ENCODE results near the gene KRT86. TPM values are rescaled to one million over a fixed set of nuclear protein-coding genes. Genes with fewer than 3 reads are reported as not detected.

KRT86 gene
- total and polyA plus RNA-seq, 2 experiments from 2014 or later = 0.16 TPM; not detected in 1

DNA sequence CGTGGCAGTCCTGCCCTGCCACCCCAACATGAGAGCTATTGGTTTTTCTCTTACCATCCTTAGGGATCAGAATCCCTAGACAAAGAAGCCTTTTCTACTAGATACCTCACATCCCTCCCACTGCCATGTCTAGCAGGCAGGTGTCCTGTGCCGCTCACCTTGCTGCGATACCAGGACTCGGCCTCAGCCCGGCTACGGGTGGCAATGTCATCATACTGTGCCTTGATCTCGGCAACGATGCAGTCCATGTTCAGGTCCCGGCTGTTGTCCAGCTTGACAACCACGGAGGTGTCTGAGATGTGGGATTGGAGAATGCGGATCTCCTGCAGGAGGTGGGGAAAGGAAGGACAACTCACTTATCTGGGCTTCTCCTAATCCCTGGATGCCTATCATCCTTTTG lies 42.3 kb downstream of the KRT86 start:
- Mint-ChIP-seq H3K27me3 (ENCODE audit: insufficient read depth, low read depth, poor library complexity) (peaks cover 11% of the 10 kb centered on the region), H3K27ac (no peak overlapping the region), H3K36me3 (ENCODE audit: low read depth) (no peaks in the 10 kb centered on the region), H3K4me3 (no peak overlapping the region), H3K4me1 (no peaks in the 10 kb centered on the region), H3K9me3 (no peaks in the 10 kb centered on the region)
- no peak for TF ChIP-seq JUNB (IDR thresholded peaks at IDR 0.05; ENCODE audit: unreplicated experiment)
- TF ChIP-seq POLR2AphosphoS5 (IDR thresholded peaks at IDR 0.05; ENCODE audit: low read depth) = no peak
- TF ChIP-seq ZNF331 (CRISPR knock-in tag; IDR thresholded peaks at IDR 0.05; ENCODE audit: low read depth) = no peak
- TF ChIP-seq, protein P1, sequence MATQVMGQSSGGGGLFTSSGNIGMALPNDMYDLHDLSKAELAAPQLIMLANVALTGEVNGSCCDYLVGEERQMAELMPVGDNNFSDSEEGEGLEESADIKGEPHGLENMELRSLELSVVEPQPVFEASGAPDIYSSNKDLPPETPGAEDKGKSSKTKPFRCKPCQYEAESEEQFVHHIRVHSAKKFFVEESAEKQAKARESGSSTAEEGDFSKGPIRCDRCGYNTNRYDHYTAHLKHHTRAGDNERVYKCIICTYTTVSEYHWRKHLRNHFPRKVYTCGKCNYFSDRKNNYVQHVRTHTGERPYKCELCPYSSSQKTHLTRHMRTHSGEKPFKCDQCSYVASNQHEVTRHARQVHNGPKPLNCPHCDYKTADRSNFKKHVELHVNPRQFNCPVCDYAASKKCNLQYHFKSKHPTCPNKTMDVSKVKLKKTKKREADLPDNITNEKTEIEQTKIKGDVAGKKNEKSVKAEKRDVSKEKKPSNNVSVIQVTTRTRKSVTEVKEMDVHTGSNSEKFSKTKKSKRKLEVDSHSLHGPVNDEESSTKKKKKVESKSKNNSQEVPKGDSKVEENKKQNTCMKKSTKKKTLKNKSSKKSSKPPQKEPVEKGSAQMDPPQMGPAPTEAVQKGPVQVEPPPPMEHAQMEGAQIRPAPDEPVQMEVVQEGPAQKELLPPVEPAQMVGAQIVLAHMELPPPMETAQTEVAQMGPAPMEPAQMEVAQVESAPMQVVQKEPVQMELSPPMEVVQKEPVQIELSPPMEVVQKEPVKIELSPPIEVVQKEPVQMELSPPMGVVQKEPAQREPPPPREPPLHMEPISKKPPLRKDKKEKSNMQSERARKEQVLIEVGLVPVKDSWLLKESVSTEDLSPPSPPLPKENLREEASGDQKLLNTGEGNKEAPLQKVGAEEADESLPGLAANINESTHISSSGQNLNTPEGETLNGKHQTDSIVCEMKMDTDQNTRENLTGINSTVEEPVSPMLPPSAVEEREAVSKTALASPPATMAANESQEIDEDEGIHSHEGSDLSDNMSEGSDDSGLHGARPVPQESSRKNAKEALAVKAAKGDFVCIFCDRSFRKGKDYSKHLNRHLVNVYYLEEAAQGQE (IDR thresholded peaks at IDR 0.05; ENCODE audit: unreplicated experiment) = no peak
- TF ChIP-seq ZNF114 (CRISPR knock-in tag; IDR thresholded peaks at IDR 0.05) = no peak
- TF ChIP-seq CREB1 (CRISPR knock-in tag; IDR thresholded peaks at IDR 0.05; ENCODE audit: low read depth) = no peak
- TF ChIP-seq, protein P2, sequence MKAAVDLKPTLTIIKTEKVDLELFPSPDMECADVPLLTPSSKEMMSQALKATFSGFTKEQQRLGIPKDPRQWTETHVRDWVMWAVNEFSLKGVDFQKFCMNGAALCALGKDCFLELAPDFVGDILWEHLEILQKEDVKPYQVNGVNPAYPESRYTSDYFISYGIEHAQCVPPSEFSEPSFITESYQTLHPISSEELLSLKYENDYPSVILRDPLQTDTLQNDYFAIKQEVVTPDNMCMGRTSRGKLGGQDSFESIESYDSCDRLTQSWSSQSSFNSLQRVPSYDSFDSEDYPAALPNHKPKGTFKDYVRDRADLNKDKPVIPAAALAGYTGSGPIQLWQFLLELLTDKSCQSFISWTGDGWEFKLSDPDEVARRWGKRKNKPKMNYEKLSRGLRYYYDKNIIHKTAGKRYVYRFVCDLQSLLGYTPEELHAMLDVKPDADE (IDR thresholded peaks at IDR 0.05) = no peak
- TF ChIP-seq EZH2phosphoT487 (IDR thresholded peaks at IDR 0.05; ENCODE audit: unreplicated experiment) = no peak
- TF ChIP-seq, protein P3, sequence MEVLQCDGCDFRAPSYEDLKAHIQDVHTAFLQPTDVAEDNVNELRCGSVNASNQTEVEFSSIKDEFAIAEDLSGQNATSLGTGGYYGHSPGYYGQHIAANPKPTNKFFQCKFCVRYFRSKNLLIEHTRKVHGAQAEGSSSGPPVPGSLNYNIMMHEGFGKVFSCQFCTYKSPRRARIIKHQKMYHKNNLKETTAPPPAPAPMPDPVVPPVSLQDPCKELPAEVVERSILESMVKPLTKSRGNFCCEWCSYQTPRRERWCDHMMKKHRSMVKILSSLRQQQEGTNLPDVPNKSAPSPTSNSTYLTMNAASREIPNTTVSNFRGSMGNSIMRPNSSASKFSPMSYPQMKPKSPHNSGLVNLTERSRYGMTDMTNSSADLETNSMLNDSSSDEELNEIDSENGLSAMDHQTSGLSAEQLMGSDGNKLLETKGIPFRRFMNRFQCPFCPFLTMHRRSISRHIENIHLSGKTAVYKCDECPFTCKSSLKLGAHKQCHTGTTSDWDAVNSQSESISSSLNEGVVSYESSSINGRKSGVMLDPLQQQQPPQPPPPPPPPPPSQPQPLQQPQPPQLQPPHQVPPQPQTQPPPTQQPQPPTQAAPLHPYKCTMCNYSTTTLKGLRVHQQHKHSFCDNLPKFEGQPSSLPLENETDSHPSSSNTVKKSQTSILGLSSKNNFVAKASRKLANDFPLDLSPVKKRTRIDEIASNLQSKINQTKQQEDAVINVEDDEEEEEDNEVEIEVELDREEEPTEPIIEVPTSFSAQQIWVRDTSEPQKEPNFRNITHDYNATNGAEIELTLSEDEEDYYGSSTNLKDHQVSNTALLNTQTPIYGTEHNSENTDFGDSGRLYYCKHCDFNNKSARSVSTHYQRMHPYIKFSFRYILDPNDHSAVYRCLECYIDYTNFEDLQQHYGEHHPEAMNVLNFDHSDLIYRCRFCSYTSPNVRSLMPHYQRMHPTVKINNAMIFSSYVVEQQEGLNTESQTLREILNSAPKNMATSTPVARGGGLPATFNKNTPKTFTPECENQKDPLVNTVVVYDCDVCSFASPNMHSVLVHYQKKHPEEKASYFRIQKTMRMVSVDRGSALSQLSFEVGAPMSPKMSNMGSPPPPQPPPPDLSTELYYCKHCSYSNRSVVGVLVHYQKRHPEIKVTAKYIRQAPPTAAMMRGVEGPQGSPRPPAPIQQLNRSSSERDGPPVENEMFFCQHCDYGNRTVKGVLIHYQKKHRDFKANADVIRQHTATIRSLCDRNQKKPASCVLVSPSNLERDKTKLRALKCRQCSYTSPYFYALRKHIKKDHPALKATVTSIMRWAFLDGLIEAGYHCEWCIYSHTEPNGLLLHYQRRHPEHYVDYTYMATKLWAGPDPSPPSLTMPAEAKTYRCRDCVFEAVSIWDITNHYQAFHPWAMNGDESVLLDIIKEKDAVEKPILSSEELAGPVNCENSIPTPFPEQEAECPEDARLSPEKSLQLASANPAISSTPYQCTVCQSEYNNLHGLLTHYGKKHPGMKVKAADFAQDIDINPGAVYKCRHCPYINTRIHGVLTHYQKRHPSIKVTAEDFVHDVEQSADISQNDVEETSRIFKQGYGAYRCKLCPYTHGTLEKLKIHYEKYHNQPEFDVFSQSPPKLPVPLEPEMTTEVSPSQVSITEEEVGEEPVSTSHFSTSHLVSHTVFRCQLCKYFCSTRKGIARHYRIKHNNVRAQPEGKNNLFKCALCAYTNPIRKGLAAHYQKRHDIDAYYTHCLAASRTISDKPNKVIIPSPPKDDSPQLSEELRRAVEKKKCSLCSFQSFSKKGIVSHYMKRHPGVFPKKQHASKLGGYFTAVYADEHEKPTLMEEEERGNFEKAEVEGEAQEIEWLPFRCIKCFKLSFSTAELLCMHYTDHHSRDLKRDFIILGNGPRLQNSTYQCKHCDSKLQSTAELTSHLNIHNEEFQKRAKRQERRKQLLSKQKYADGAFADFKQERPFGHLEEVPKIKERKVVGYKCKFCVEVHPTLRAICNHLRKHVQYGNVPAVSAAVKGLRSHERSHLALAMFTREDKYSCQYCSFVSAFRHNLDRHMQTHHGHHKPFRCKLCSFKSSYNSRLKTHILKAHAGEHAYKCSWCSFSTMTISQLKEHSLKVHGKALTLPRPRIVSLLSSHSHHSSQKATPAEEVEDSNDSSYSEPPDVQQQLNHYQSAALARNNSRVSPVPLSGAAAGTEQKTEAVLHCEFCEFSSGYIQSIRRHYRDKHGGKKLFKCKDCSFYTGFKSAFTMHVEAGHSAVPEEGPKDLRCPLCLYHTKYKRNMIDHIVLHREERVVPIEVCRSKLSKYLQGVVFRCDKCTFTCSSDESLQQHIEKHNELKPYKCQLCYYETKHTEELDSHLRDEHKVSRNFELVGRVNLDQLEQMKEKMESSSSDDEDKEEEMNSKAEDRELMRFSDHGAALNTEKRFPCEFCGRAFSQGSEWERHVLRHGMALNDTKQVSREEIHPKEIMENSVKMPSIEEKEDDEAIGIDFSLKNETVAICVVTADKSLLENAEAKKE (CRISPR knock-in tag; IDR thresholded peaks at IDR 0.05) = no peak
- TF ChIP-seq EZH2 (IDR thresholded peaks at IDR 0.05; ENCODE audit: low read depth, unreplicated experiment) = no peak
- no peaks in the 10 kb centered on the region for H3F3A ChIP-seq (replicated peaks; ENCODE audit: low read depth)
- no peaks in the 10 kb centered on the region for H3K27me3 ChIP-seq (ENCODE audit: insufficient read depth)
- H3K4me1 ChIP-seq (ENCODE audit: insufficient read depth) = no peaks in the 10 kb centered on the region
- H3K27ac ChIP-seq (ENCODE audit: low read depth) = no peak overlapping the region
- H3K79me2 ChIP-seq (replicated peaks; ENCODE audit: insufficient read depth) = no peaks in the 10 kb centered on the region
- H3K36me3 ChIP-seq (ENCODE audit: insufficient read depth) = no peaks in the 10 kb centered on the region
- no peak overlapping the region for H3K4me2 ChIP-seq
- H2AFZ ChIP-seq = no peak overlapping the region
- no peaks in the 10 kb centered on the region for H4K20me1 ChIP-seq (replicated peaks; ENCODE audit: insufficient read depth)
- no peaks in the 10 kb centered on the region for H3K9me2 ChIP-seq (ENCODE audit: insufficient read depth)
- no peak for ATAC-seq
- no peak for DNase-seq (ENCODE audit: low spot score)
- no peak overlapping the region for H3K4me3 ChIP-seq
